Measurements from ENCODE around the gene INPP5J.
"Not testable (repeated sequence)": the region's sequence is repeated elsewhere in the genome, so short reads cannot be mapped to it uniquely, and the experiment has no call there.

INPP5J gene

GRCh38 chr22:31151872-31152271 is 29.1 kb downstream of the INPP5J start:
- no peak for DNase-seq

DNA sequence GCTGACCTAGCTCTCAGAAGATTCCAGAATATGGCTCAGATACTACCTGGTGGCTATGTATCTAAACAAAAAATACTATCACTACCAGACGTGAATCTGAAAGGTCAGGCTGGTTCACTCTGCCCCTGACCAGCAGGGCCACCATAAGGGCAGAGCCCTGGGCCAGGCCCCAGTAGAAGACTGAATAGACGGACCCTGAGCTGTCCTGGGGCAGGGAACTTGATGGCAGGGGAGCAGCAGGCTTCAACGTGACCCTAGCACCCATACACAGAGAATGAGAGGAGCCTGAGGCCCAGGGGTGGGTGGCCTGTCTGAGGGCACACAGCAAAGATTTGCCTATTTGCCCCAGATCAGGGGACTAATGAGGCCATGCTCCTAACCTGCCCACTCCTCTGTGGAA is 30.6 kb downstream of the INPP5J start:
- no peak for DNase-seq

DNA sequence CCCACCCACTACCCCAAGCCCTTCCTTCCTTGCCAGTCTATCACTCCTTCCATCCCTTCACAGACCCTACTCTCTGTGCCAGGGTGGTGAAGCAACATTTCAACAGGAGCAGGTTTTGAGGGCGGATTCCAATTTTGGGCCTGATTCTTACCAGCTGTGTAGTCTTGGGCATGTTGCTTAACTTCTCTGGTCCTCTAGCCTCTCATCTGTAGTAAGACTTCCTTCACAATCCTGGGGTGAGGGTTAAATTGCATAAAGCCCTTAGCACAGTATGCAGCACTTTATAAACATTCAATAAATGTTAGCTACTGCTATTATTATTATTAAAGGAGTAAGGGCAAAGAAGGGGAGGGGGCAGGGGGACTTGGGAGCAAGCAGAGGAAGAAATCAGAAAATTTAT is 32.2 kb downstream of the INPP5J start:
- no peak for DNase-seq

- no peak for DNase-seq
Measured at GRCh38 chr22:31155422-31155821, 32.7 kb downstream of the INPP5J start.

DNA sequence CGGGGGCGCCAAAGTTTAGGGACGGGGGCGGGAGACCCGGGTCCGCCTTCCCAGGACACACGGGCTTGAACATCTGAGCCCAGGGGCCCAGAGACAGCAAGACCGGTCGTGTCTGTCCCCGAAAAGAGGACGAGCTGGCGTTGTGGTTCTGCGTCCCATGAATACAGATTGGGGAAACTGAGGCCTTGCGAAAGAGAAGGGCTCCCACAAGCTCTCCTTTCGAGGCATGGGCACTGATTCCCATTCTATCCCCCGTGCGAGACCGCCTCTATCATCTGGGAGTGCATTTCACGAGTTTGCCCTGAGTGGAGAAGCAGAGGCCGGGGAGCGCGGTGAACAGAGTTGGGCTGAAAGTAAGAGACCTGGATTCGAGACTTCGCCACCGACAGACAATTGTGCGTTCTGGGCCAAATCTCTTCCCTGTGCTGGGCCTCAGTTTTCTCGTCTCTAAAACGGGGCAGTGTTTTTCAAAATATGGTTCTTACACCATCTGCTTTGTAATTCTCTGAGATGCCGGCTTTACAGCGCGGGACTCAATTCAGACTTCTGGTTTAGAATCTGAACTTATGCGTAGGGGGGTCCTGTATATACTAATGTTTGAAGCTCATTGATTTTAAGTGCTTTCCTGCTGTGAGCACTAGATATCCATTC is 37.7 kb downstream of the INPP5J start:
- DNase-seq = no peak

DNA sequence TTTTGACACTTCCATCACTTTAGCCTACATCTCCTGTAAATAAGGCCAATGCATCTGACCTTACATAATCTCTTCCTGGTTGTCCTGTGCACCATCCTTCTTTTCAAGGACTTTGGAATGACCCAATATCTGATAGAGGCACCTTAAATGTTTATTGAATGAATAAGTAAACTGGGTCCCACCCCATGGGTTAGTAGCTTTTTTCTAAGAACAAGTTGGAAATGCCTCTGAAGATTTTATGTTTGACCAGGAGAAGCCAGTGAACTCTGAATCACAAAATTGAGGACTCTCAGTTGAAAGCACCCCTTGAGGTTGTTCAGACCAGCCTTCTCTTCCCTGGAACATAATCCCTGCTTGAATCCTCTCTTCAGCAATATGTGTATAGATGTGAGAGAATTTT is 38.6 kb downstream of the INPP5J start:
- DNase-seq = no peak

DNA sequence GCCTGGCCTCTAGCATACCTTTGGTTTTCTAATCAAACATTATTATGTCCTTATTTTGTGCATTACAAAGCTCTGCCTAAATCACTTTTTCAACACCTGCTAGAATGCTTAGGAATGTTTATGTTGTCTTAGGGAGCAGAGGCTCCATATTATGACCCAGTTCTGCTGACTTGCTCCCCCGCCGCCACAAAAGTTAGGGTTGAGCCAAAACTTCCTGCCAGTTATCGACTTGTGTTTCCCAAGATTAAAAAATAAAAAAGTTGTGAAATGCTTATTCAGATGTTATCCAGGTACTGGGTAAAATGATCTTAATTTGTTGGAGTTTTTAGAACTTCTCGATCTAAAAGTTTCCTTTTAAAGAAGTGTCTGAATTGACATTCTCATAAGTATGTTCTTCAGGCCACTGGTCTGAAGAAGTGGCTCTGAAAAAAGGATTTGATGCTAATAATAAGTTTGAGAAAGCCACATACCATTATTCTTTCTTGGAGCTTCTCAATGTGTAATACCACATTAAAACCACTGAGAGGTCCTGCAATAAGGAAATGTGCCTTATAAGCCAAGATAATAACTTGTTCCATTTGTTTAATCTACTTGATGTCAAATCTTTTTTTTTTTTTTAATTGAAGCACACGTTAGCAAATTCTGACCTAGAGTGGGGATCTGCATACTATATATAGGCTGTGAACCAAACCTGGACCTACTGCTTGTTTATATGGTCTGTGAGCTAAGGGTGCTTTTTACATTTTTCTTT is 39.4 kb downstream of the INPP5J start:
- DNase-seq = no peak

DNA sequence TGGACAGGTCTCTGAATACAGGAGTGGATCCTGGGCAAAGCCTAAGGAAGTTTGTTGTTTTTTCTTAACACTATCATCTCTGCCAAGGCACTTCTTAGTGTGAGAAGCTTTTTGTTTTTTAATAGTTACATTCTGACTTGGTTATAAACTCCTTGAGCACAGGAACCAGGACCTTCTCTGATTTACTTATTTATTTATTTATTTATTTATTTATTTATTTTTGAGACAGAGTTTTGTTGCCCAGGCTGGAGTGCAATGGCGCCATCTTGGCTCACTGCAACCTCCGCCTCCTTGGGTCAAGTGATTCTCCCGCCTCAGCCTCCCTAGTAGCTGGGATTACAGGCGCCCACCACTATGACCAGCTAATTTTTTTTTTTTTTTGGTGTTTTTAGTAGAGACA is 48.2 kb downstream of the INPP5J start:
- DNase-seq = no peak

DNA sequence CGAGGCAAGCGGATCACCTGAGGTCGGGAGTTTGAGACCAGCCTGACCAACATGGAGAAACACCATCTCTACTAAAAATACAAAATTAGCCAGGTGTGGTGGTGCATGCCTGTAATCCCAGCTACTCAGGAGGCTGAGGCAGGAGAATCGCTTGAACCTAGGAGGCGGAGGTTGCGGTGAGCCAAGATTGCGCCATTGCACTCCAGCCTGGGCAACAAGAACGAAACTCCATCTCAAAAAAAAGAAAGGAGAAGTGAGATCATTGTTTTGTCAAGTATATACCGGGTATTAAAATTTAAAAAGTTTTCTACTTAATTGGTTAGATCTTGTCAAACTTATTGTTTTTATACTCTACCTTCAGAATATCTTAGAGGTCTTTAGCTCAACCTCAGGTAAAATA is 49.0 kb downstream of the INPP5J start:
- DNase-seq = not testable (repeated sequence)

- no peak for DNase-seq
Measured at GRCh38 chr22:31173386-31174145, 50.8 kb downstream of the INPP5J start.

GRCh38 chr22:31176923-31177322 is 54.2 kb downstream of the INPP5J start:
- no peak for DNase-seq

- no peak for DNase-seq
Measured at GRCh38 chr22:31177420-31178162, 54.8 kb downstream of the INPP5J start.

GRCh38 chr22:31178859-31179258 is 56.1 kb downstream of the INPP5J start:
- no peak for DNase-seq

- DNase-seq = peak; percentile 69
Measured at GRCh38 chr22:31179345-31179744, 56.6 kb downstream of the INPP5J start.

DNA sequence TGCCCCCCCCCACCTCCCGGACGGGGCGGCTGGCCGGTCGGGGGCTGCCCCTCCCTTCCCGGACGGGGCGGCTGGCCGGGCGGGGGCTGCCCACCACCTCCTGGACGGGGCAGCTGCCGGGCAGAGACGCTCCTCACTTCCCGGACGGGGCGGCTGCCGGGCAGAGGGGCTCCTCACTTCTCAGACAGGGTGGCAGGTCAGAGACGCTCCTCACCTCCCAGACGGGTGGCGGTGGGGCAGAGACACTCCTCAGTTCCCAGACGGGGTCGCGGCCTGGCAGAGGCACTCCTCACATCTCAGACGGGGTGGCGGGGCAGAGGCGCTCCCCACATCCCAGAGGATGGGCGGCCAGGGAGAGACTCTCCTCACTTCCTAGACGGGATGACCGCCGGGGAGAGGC is 61.2 kb downstream of the INPP5J start:
- no peak for DNase-seq

Data from NCI-H2029 (cell line).